DND-41 (cell line): ENCODE measurements around the gene LRRC74A.
A peak's percentile ranks its signal among the peaks of the same experiment; 100 is the strongest.
"Not testable (repeated sequence)": the region's sequence is repeated elsewhere in the genome, so short reads cannot be mapped to it uniquely, and the experiment has no call there.

ENCODE experiments used
- ATAC-seq: fragments of 200-7000 bp; cut with Tn5 transposase; 3 replicates; pipeline ENCODE4 v1.9.1; 2021; ENCODE audit warnings: low read depth; ENCODE audit not compliant: insufficient read depth
- DNase-seq: peaks from one replicate; pipeline ENCODE4 v3.0.0-alpha.2; 2020
- H2AFZ ChIP-seq: 2 replicates; pipeline ENCODE4 v1.6.0; 2012; ENCODE audit warnings: low read depth, low read length
- H3K27ac ChIP-seq: 2 replicates; pipeline ENCODE4 v1.5.1; 2012; ENCODE audit warnings: low read length, inconsistent platforms
- H3K27me3 ChIP-seq: fragments of 200-600 bp; sonication (generic); 2 replicates; pipeline ENCODE4 v1.6.0; 2012; ENCODE audit warnings: low read length, mild to moderate bottlenecking, inconsistent platforms; ENCODE audit not compliant: insufficient read depth, poor library complexity
- H3K36me3 ChIP-seq: 2 replicates; pipeline ENCODE4 v1.5.1; 2012; ENCODE audit warnings: low read length, inconsistent platforms; ENCODE audit not compliant: insufficient read depth
- H3K4me1 ChIP-seq: 2 replicates; pipeline ENCODE4 v1.5.1; 2012; ENCODE audit warnings: mild to moderate bottlenecking, low read length; ENCODE audit not compliant: insufficient read depth
- H3K4me2 ChIP-seq: 2 replicates; pipeline ENCODE4 v1.6.0; 2012; ENCODE audit warnings: mild to moderate bottlenecking, moderate library complexity, low read length, inconsistent platforms; ENCODE audit not compliant: insufficient read depth
- H3K4me3 ChIP-seq, 2 experiments: fragments of 200-600 bp in 1 of 2; shearing (Covaris generic) in 1 of 2; 2 replicates each; pipeline ENCODE4 v1.5.1; 2012 to 2016; ENCODE audit warnings: inconsistent platforms in 2 of 2, low read length in 2 of 2, mild to moderate bottlenecking in 2 of 2, low read depth in 1 of 2, moderate library complexity in 1 of 2
- H3K79me2 ChIP-seq: 2 replicates; pipeline ENCODE4 v1.6.0; 2012; ENCODE audit warnings: low read length, inconsistent platforms; ENCODE audit not compliant: insufficient read depth
- H3K9ac ChIP-seq: 2 replicates; pipeline ENCODE4 v1.6.0; 2012; ENCODE audit warnings: low read depth, mild to moderate bottlenecking, inconsistent platforms, low read length, moderate library complexity
- H3K9me3 ChIP-seq: 2 replicates; pipeline ENCODE4 v1.5.1; 2012; ENCODE audit warnings: low read length, moderate library complexity, mild to moderate bottlenecking, inconsistent platforms; ENCODE audit not compliant: insufficient read depth, severe bottlenecking
- H4K20me1 ChIP-seq: 2 replicates; pipeline ENCODE4 v1.6.0; 2012; ENCODE audit warnings: low read length; ENCODE audit not compliant: insufficient read depth
- CTCF ChIP-seq: IDR thresholded peaks from 2 replicates; pipeline ENCODE4 v1.5.1; 2012; ENCODE audit warnings: borderline replicate concordance, low read length, moderate library complexity, mild to moderate bottlenecking; ENCODE audit not compliant: poor library complexity, severe bottlenecking; ENCODE audit errors: extremely low read depth
- EZH2 ChIP-seq: IDR thresholded peaks from 3 replicates; pipeline ENCODE4 v1.6.1; 2012; ENCODE audit warnings: borderline replicate concordance, low read depth, mild to moderate bottlenecking, moderate library complexity, low read length, inconsistent platforms; ENCODE audit not compliant: severe bottlenecking

The LRRC74A gene

GRCh38 chr14:76909266-76909665 is 83.1 kb downstream of the LRRC74A start:
- Histone ChIP-seq H3K9ac (no peak overlapping the region), H4K20me1 (no peaks in the 10 kb centered on the region), H3K36me3 (no peaks in the 10 kb centered on the region), H3K27ac (peak overlapping the region; percentile 55), H3K4me2 (no peak overlapping the region), H3K4me1 (peaks cover 22% of the 10 kb centered on the region), H3K9me3 (no peaks in the 10 kb centered on the region), H3K4me3 (no peak overlapping the region), H2AFZ (peak overlapping the region; percentile 37), H3K27me3 (no peaks in the 10 kb centered on the region), H3K79me2 (no peaks in the 10 kb centered on the region)
- ATAC-seq (peak; percentile 9; the same call in 1 of the 3 replicates), DNase-seq (no peak)
- TF ChIP-seq EZH2 (no peak), CTCF (no peak)

GRCh38 chr14:76910371-76910890 is 84.2 kb downstream of the LRRC74A start:
- H4K20me1 ChIP-seq: no peaks in the 10 kb centered on the region
- no peak overlapping the region for H3K4me2 ChIP-seq
- H3K9me3 ChIP-seq: no peaks in the 10 kb centered on the region
- no peak overlapping the region for H3K4me3 ChIP-seq
- H3K9ac ChIP-seq: no peak overlapping the region
- H3K79me2 ChIP-seq: no peaks in the 10 kb centered on the region
- H2AFZ ChIP-seq: no peak overlapping the region
- DNase-seq (no peak), ATAC-seq (no peak)
- no peak overlapping the region for H3K27ac ChIP-seq
- peaks cover 12% of the 10 kb centered on the region for H3K4me1 ChIP-seq
- no peaks in the 10 kb centered on the region for H3K27me3 ChIP-seq
- TF ChIP-seq CTCF: no peak
- TF ChIP-seq EZH2: no peak
- no peaks in the 10 kb centered on the region for H3K36me3 ChIP-seq

GRCh38 chr14:76911473-76911872 is 85.3 kb downstream of the LRRC74A start:
- no peak for DNase-seq
- TF ChIP-seq EZH2 (no peak), CTCF (no peak)

GRCh38 chr14:76914533-76915081 is 88.4 kb downstream of the LRRC74A start:
- H3K4me2 ChIP-seq, H3K9ac ChIP-seq, H3K27ac ChIP-seq: not testable (repeated sequence)

More at GRCh38 chr14:76911473-76911872, 85.3 kb downstream of the LRRC74A start:
- no peak for ATAC-seq
- Histone ChIP-seq H3K27me3 (no peaks in the 10 kb centered on the region), H3K9me3 (no peaks in the 10 kb centered on the region), H3K9ac (no peak overlapping the region), H3K36me3 (no peaks in the 10 kb centered on the region), H2AFZ (no peak overlapping the region), H3K4me3 (no peak overlapping the region), H3K79me2 (no peaks in the 10 kb centered on the region), H3K4me2 (no peak overlapping the region), H3K27ac (no peak overlapping the region), H3K4me1 (peaks cover 12% of the 10 kb centered on the region), H4K20me1 (no peaks in the 10 kb centered on the region)

More at GRCh38 chr14:76914533-76915081, 88.4 kb downstream of the LRRC74A start:
- H3K79me2 ChIP-seq, H2AFZ ChIP-seq, H3K27me3 ChIP-seq, H3K36me3 ChIP-seq, DNase-seq, H4K20me1 ChIP-seq, H3K4me3 ChIP-seq, H3K9me3 ChIP-seq, ATAC-seq: not testable (repeated sequence)
- H3K4me1 ChIP-seq: peaks cover 21% of the 10 kb centered on the region
